ENCODE data around the gene CRACDL.

CRACDL gene

DNA sequence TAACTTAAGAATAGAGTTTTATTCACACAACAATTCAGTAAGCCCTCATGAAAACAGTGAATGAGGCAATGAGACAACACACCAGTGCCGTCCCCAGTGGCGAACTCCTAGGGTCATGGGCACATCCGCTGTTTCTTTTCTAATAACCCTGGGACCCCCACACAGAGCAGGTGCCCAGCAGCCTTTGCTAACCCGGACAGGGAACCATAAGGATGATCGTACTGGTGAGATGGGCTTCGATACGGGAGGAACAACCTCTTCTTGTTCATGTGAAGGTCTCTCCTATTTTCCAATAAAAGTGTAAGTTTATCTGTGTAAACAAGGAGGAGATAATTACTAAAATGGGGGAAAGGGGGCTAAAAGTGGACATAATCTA is 107.7 kb downstream of the CRACDL start:
- H2AK5ac ChIP-seq (ENCODE audit: low read depth, low read length), result no peak overlapping the region
- no CpG with 5 or more reads among the region's 7 CpGs for WGBS, 2 donors (ENCODE audit: extremely low coverage in 2 of 2, insufficient read length in 2 of 2, insufficient replicate concordance in 1 of 2)
- no peak overlapping the region for H4K8ac ChIP-seq (ENCODE audit: low read depth, low read length)
- no peak overlapping the region for H2AFZ ChIP-seq (ENCODE audit: low read length)
- no peak overlapping the region for H3K18ac ChIP-seq (ENCODE audit: low read length)
- no peak overlapping the region for H3K4ac ChIP-seq (ENCODE audit: low read length)
- no peak overlapping the region for H3K23ac ChIP-seq (ENCODE audit: low read depth, low read length, poor library complexity)
- H2BK5ac ChIP-seq (ENCODE audit: low read length), result no peak overlapping the region
- H3K9ac ChIP-seq (ENCODE audit: low read depth, low read length, poor library complexity), result no peak overlapping the region
- no peak overlapping the region for H4K91ac ChIP-seq (ENCODE audit: low read depth, low read length, poor library complexity)
- H3K9me3 ChIP-seq (replicated peaks in 1 of 2; ENCODE audit: control insufficient read depth in 2 of 2, insufficient read depth in 1 of 2, low read depth in 1 of 2, low read length in 2 of 2), result no peaks in the 10 kb centered on the region
- no peaks in the 10 kb centered on the region for H3K4me1 ChIP-seq (ENCODE audit: control insufficient read depth in 2 of 2, insufficient read depth in 1 of 2, low read depth in 1 of 2, low read length in 2 of 2)
- H2BK12ac ChIP-seq (ENCODE audit: low read length), result no peak overlapping the region
- no peak overlapping the region for H3K4me2 ChIP-seq (ENCODE audit: insufficient read depth, low read length, poor library complexity, severe bottlenecking)
- no peak overlapping the region for H3K27ac ChIP-seq (replicated peaks; ENCODE audit: low read length)
- H3K4me3 ChIP-seq (ENCODE audit: low read length in 2 of 2), result no peak overlapping the region
- no peak overlapping the region for H2BK15ac ChIP-seq (ENCODE audit: low read length)
- H3K27me3 ChIP-seq (ENCODE audit: control insufficient read depth in 3 of 3, insufficient read depth in 3 of 3, low read depth in 1 of 3, low read length in 3 of 3), result peaks cover 0 to 42% (median 5%) of the 10 kb centered on the region in 3 experiments
- H3K14ac ChIP-seq (ENCODE audit: low read length), result no peak overlapping the region
- DNase-seq (ENCODE audit: low spot score), result no peak
- no peaks in the 10 kb centered on the region for H3K79me1 ChIP-seq (ENCODE audit: low read depth, low read length)
- no peak overlapping the region for H2BK120ac ChIP-seq (ENCODE audit: low read depth, low read length)
- H3K36me3 ChIP-seq (replicated peaks in 1 of 2; ENCODE audit: control insufficient read depth in 2 of 2, insufficient read depth in 2 of 2, low read length in 2 of 2), result no peaks in the 10 kb centered on the region

DNA sequence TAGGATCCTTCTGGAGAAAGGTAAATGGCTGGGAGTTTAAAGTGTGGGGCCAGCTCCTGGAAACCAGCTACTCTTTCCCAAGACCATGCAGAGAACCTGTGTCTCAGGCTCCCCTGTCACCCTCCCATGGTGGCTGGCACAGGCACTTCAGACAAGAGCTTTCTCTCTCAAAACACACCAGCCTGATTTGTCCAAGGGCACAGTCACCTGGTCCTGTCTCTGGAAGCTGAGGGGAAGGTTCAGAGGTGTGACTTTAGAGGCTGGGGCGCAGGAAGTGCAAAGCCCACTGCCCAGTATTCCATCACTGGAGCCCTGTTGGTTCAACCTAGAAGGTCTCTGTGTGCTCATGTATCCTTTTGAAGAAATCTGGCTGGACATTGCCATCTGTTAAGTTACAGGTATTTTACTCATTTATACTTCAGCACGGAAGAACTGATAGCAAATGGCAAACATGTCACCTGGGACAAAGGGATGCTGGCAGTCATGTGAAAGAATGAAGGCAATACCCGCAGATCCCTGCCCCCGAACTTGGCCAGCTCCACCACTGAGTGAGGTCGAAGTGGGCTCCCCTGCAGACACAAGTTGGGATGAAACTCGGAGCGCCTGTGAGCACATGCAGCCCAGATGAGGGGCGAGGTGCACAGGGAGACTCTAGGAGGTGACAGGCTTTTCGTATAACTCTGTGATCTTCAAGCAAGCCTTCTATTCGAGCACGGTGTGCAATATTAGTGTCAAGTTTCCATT is 108.2 kb downstream of the CRACDL start:
- no peak overlapping the region for H2AK5ac ChIP-seq (ENCODE audit: low read depth, low read length)
- H3K27ac ChIP-seq (replicated peaks; ENCODE audit: low read length), result no peak overlapping the region
- no peaks in the 10 kb centered on the region for H3K9me3 ChIP-seq (replicated peaks in 1 of 2; ENCODE audit: control insufficient read depth in 2 of 2, insufficient read depth in 1 of 2, low read depth in 1 of 2, low read length in 2 of 2)
- H2BK12ac ChIP-seq (ENCODE audit: low read length), result no peak overlapping the region
- peaks cover 0 to 47% (median 11%) of the 10 kb centered on the region in 3 experiments for H3K27me3 ChIP-seq (ENCODE audit: control insufficient read depth in 3 of 3, insufficient read depth in 3 of 3, low read depth in 1 of 3, low read length in 3 of 3)
- H3K14ac ChIP-seq (ENCODE audit: low read length), result no peak overlapping the region
- no peaks in the 10 kb centered on the region for H3K79me1 ChIP-seq (ENCODE audit: low read depth, low read length)
- no peak overlapping the region for H4K8ac ChIP-seq (ENCODE audit: low read depth, low read length)
- H3K4ac ChIP-seq (ENCODE audit: low read length), result no peak overlapping the region
- WGBS, 2 donors (ENCODE audit: extremely low coverage in 2 of 2, insufficient read length in 2 of 2, insufficient replicate concordance in 1 of 2), result no CpG with 5 or more reads among the region's 11 CpGs
- no peak overlapping the region for H3K4me3 ChIP-seq (ENCODE audit: low read length in 2 of 2)
- no peak overlapping the region for H3K4me2 ChIP-seq (ENCODE audit: insufficient read depth, low read length, poor library complexity, severe bottlenecking)
- no peaks in the 10 kb centered on the region for H3K4me1 ChIP-seq (ENCODE audit: control insufficient read depth in 2 of 2, insufficient read depth in 1 of 2, low read depth in 1 of 2, low read length in 2 of 2)
- no peaks in the 10 kb centered on the region for H3K36me3 ChIP-seq (replicated peaks in 1 of 2; ENCODE audit: control insufficient read depth in 2 of 2, insufficient read depth in 2 of 2, low read length in 2 of 2)
- H2AFZ ChIP-seq (ENCODE audit: low read length), result no peak overlapping the region
- H2BK120ac ChIP-seq (ENCODE audit: low read depth, low read length), result no peak overlapping the region
- no peak overlapping the region for H3K23ac ChIP-seq (ENCODE audit: low read depth, low read length, poor library complexity)
- no peak overlapping the region for H2BK15ac ChIP-seq (ENCODE audit: low read length)
- H3K9ac ChIP-seq (ENCODE audit: low read depth, low read length, poor library complexity), result peak overlapping the region; percentile 7
- no peak overlapping the region for H4K91ac ChIP-seq (ENCODE audit: low read depth, low read length, poor library complexity)
- H3K18ac ChIP-seq (ENCODE audit: low read length), result no peak overlapping the region
- no peak for DNase-seq (ENCODE audit: low spot score)
- no peak overlapping the region for H2BK5ac ChIP-seq (ENCODE audit: low read length)

DNA sequence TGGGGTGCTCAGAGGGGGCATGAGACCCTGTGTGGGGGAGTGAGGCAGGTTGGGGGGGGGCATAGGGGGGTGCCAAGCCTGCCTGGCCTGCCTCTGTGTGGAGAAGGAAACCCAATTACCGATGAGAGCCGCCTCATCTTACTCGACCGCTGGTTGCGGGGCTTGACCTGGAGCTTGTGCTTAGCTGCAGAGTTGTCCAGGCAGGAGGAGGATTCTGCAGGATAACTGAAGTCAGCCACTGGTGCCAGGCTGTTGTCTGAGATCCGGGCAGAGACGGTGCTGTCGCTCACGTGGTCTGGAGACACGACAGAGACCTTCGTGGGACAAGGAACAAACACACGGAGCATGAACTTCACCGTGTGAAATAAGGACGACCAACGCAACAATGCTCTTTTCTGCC is 109.2 kb downstream of the CRACDL start:
- Histone ChIP-seq H4K91ac (ENCODE audit: low read depth, low read length, poor library complexity) (no peak overlapping the region), H3K23ac (ENCODE audit: low read depth, low read length, poor library complexity) (no peak overlapping the region), H3K4ac (ENCODE audit: low read length) (no peak overlapping the region), H3K27me3 (ENCODE audit: control insufficient read depth in 3 of 3, insufficient read depth in 3 of 3, low read depth in 1 of 3, low read length in 3 of 3) (peaks cover 7 to 57% (median 20%) of the 10 kb centered on the region in 3 experiments), H2BK15ac (ENCODE audit: low read length) (no peak overlapping the region), H2AK5ac (ENCODE audit: low read depth, low read length) (no peak overlapping the region), H3K4me2 (ENCODE audit: insufficient read depth, low read length, poor library complexity, severe bottlenecking) (no peak overlapping the region), H2BK12ac (ENCODE audit: low read length) (no peak overlapping the region), H3K27ac (replicated peaks; ENCODE audit: low read length) (no peak overlapping the region), H3K18ac (ENCODE audit: low read length) (no peak overlapping the region), H2BK5ac (ENCODE audit: low read length) (no peak overlapping the region), H3K9ac (ENCODE audit: low read depth, low read length, poor library complexity) (no peak overlapping the region), H3K14ac (ENCODE audit: low read length) (no peak overlapping the region), H3K4me1 (ENCODE audit: control insufficient read depth in 2 of 2, insufficient read depth in 1 of 2, low read depth in 1 of 2, low read length in 2 of 2) (no peaks in the 10 kb centered on the region), H3K36me3 (replicated peaks in 1 of 2; ENCODE audit: control insufficient read depth in 2 of 2, insufficient read depth in 2 of 2, low read length in 2 of 2) (no peaks in the 10 kb centered on the region), H2BK120ac (ENCODE audit: low read depth, low read length) (no peak overlapping the region), H3K4me3 (ENCODE audit: low read length in 2 of 2) (no peak overlapping the region), H3K9me3 (replicated peaks in 1 of 2; ENCODE audit: control insufficient read depth in 2 of 2, insufficient read depth in 1 of 2, low read depth in 1 of 2, low read length in 2 of 2) (peaks cover 0 to 1% of the 10 kb centered on the region in 2 donors), H3K79me1 (ENCODE audit: low read depth, low read length) (no peaks in the 10 kb centered on the region), H4K8ac (ENCODE audit: low read depth, low read length) (no peak overlapping the region), H2AFZ (ENCODE audit: low read length) (no peak overlapping the region)
- DNase-seq (ENCODE audit: low spot score), result no peak
- no CpG with 5 or more reads among the region's 15 CpGs for WGBS, 2 donors (ENCODE audit: extremely low coverage in 2 of 2, insufficient read length in 2 of 2, insufficient replicate concordance in 1 of 2)

DNA sequence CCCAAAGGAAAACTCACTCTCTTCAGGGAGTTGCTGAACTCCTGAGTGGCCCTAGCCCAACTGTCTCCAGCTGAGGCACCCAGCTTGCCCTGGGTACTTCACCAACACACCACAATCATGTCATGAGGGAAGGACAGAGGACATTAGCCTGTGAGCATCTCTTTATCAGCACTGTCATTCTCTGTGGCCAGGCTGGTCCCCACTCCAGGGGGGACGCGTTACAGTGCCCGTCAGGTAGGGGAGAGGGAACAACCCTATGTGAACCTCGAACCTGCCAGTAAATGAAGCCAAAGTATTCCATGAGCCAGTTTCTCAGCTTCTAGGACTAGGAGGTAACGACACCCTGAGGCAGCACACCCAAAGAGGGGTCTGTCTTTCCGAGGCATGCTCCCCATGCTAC is 110.2 kb downstream of the CRACDL start:
- Histone ChIP-seq H3K9me3 (replicated peaks in 1 of 2; ENCODE audit: control insufficient read depth in 2 of 2, insufficient read depth in 1 of 2, low read depth in 1 of 2, low read length in 2 of 2) (peaks cover 0 to 1% of the 10 kb centered on the region in 2 donors), H2BK120ac (ENCODE audit: low read depth, low read length) (no peak overlapping the region), H3K4me1 (ENCODE audit: control insufficient read depth in 2 of 2, insufficient read depth in 1 of 2, low read depth in 1 of 2, low read length in 2 of 2) (no peaks in the 10 kb centered on the region), H4K91ac (ENCODE audit: low read depth, low read length, poor library complexity) (no peak overlapping the region), H2BK5ac (ENCODE audit: low read length) (no peak overlapping the region), H2BK15ac (ENCODE audit: low read length) (no peak overlapping the region), H3K36me3 (replicated peaks in 1 of 2; ENCODE audit: control insufficient read depth in 2 of 2, insufficient read depth in 2 of 2, low read length in 2 of 2) (no peaks in the 10 kb centered on the region), H3K79me1 (ENCODE audit: low read depth, low read length) (no peaks in the 10 kb centered on the region), H3K23ac (ENCODE audit: low read depth, low read length, poor library complexity) (no peak overlapping the region), H3K4me2 (ENCODE audit: insufficient read depth, low read length, poor library complexity, severe bottlenecking) (no peak overlapping the region), H3K27me3 (ENCODE audit: control insufficient read depth in 3 of 3, insufficient read depth in 3 of 3, low read depth in 1 of 3, low read length in 3 of 3) (peaks cover 8 to 67% (median 23%) of the 10 kb centered on the region in 3 experiments), H2AK5ac (ENCODE audit: low read depth, low read length) (no peak overlapping the region), H2BK12ac (ENCODE audit: low read length) (no peak overlapping the region), H3K9ac (ENCODE audit: low read depth, low read length, poor library complexity) (no peak overlapping the region), H3K4ac (ENCODE audit: low read length) (no peak overlapping the region), H3K18ac (ENCODE audit: low read length) (no peak overlapping the region), H3K27ac (replicated peaks; ENCODE audit: low read length) (no peak overlapping the region), H2AFZ (ENCODE audit: low read length) (no peak overlapping the region), H3K4me3 (ENCODE audit: low read length in 2 of 2) (no peak overlapping the region), H3K14ac (ENCODE audit: low read length) (no peak overlapping the region), H4K8ac (ENCODE audit: low read depth, low read length) (no peak overlapping the region)
- WGBS, 2 donors (ENCODE audit: extremely low coverage in 2 of 2, insufficient read length in 2 of 2, insufficient replicate concordance in 1 of 2), result no CpG with 5 or more reads among the region's 6 CpGs
- no peak for DNase-seq (ENCODE audit: low spot score)

All from neuronal stem cell (in vitro differentiated cells).